ENCODE measurements around the gene LCE1A.

Gene LCE1A

GRCh38 chr1:152836870-152837269 is 9.6 kb downstream of the LCE1A start:
- TF ChIP-seq CTCF (IDR thresholded peaks at IDR 0.05; ENCODE audit: control insufficient read depth, insufficient read depth, low read depth, low read length, missing control alignments) = no peak
- DNase-seq (ENCODE audit: low read depth) = no peak
- no peak overlapping the region for H3K4me3 ChIP-seq (ENCODE audit: control insufficient read depth, low read depth, low read length)

GRCh38 chr1:152842556-152842955 is 15.3 kb downstream of the LCE1A start, which contains the start of gene LCE6A:
TSS of gene LCE6A (plus strand) at chr1:152842856. CDS start at chr1:152843521, 665 bp downstream.
- no peak for TF ChIP-seq CTCF (IDR thresholded peaks at IDR 0.05; ENCODE audit: control insufficient read depth, insufficient read depth, low read depth, low read length, missing control alignments)
- no peak within 1 kb of the TSS for H3K4me3 ChIP-seq (ENCODE audit: control insufficient read depth, low read depth, low read length)
- DNase-seq (ENCODE audit: low read depth) = no peak

GRCh38 chr1:152855661-152856060 is 28.4 kb downstream of the LCE1A start:
- no peak for DNase-seq (ENCODE audit: low read depth)
- TF ChIP-seq CTCF (IDR thresholded peaks at IDR 0.05; ENCODE audit: control insufficient read depth, insufficient read depth, low read depth, low read length, missing control alignments) = no peak
- H3K4me3 ChIP-seq (ENCODE audit: control insufficient read depth, low read depth, low read length) = no peak overlapping the region

- TF ChIP-seq CTCF (IDR thresholded peaks at IDR 0.05; ENCODE audit: control insufficient read depth, insufficient read depth, low read depth, low read length, missing control alignments) = no peak
- no peak overlapping the region for H3K4me3 ChIP-seq (ENCODE audit: control insufficient read depth, low read depth, low read length)
- DNase-seq (ENCODE audit: low read depth) = no peak
Measured at GRCh38 chr1:152858062-152858461, 30.8 kb downstream of the LCE1A start.

GRCh38 chr1:152859696-152860095 is 32.4 kb downstream of the LCE1A start, which contains the start of gene LCE7A:
TSS of gene LCE7A (plus strand) at chr1:152859996. CDS start at chr1:152860698, 702 bp downstream.
- DNase-seq (ENCODE audit: low read depth) = no peak
- H3K4me3 ChIP-seq (ENCODE audit: control insufficient read depth, low read depth, low read length) = no peak within 1 kb of the TSS
- no peak for TF ChIP-seq CTCF (IDR thresholded peaks at IDR 0.05; ENCODE audit: control insufficient read depth, insufficient read depth, low read depth, low read length, missing control alignments)

GRCh38 chr1:152860129-152860528 is 32.9 kb downstream of the LCE1A start:
- H3K4me3 ChIP-seq (ENCODE audit: control insufficient read depth, low read depth, low read length) = no peak overlapping the region
- DNase-seq (ENCODE audit: low read depth) = no peak
- no peak for TF ChIP-seq CTCF (IDR thresholded peaks at IDR 0.05; ENCODE audit: control insufficient read depth, insufficient read depth, low read depth, low read length, missing control alignments)

- no peak for TF ChIP-seq CTCF (IDR thresholded peaks at IDR 0.05; ENCODE audit: control insufficient read depth, insufficient read depth, low read depth, low read length, missing control alignments)
- H3K4me3 ChIP-seq (ENCODE audit: control insufficient read depth, low read depth, low read length) = no peak overlapping the region
- DNase-seq (ENCODE audit: low read depth) = no peak
Measured at GRCh38 chr1:152861374-152861773, 34.1 kb downstream of the LCE1A start.

Data from AG09309 (cell line).